ENCODE measurements around the gene ACSF3.
A peak's percentile ranks its signal among the peaks of the same experiment; 100 is the strongest.

ACSF3 gene

DNA sequence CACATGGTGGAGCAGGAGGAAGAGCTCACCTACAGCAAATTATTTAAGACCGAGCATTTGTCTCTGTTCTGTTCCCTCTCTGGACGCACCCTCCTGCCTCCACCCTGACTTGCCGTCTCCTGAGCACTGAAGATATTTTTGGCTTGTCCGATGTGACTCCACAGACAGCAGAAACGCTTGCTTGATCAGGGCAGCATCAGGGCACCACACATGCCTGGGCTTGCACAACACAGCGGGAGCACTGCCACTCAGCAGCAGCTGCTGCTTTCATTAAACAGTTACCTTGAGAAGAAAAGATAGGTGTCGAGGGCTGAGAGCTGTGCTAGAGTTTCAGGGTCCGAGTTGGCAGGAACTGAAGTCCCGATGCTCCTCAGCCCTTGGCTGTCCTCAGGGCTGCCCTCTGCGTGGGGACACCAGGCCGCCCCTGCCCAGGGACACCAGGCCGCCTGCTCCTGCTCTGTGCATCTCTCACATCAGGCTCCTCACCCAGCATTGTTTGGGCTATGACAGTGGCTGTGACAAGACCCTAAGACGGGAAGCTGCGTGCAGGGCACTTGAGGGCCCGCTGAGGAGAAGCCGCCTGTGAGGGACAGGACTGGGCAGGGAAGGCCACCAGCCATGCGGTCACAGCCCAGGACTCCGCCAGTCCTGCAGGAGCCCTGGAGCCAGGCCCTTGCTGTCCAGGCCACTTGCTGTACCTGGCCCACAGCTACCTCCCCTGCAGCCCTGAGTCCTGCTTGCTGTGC, 56.6 kb downstream of the ACSF3 start:
- TF ChIP-seq, protein P1, sequence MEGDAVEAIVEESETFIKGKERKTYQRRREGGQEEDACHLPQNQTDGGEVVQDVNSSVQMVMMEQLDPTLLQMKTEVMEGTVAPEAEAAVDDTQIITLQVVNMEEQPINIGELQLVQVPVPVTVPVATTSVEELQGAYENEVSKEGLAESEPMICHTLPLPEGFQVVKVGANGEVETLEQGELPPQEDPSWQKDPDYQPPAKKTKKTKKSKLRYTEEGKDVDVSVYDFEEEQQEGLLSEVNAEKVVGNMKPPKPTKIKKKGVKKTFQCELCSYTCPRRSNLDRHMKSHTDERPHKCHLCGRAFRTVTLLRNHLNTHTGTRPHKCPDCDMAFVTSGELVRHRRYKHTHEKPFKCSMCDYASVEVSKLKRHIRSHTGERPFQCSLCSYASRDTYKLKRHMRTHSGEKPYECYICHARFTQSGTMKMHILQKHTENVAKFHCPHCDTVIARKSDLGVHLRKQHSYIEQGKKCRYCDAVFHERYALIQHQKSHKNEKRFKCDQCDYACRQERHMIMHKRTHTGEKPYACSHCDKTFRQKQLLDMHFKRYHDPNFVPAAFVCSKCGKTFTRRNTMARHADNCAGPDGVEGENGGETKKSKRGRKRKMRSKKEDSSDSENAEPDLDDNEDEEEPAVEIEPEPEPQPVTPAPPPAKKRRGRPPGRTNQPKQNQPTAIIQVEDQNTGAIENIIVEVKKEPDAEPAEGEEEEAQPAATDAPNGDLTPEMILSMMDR (IDR thresholded peaks at IDR 0.05; ENCODE audit: control insufficient read depth, extremely low read depth, insufficient read depth), result no peak
- no peak for DNase-seq (ENCODE audit: low read depth)
- H3K4me3 ChIP-seq (ENCODE audit: low read depth, low read length), result no peak overlapping the region

DNA sequence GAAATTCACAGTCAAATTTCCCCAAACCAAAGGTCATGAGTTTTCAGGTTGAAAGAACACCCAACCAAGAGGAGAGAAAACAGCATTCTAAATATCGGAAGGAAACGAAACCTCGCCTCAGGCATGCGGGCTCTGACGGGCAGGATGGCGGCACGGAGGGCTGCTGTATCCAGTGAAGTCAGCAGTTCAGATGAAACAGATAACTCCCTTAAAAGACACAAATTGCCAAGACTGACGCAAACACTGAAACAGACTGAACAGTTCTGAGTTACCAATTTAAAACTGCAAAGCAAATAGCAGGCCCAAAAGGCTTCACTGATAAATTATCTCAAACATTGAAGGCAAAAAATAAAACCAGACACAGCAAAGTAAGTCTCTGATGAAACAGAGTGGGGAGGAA, 57.3 kb downstream of the ACSF3 start:
- no peak for DNase-seq (ENCODE audit: low read depth)
- no peak overlapping the region for H3K4me3 ChIP-seq (ENCODE audit: low read depth, low read length)
- TF ChIP-seq, protein P1 (IDR thresholded peaks at IDR 0.05; ENCODE audit: control insufficient read depth, extremely low read depth, insufficient read depth), result no peak

DNA sequence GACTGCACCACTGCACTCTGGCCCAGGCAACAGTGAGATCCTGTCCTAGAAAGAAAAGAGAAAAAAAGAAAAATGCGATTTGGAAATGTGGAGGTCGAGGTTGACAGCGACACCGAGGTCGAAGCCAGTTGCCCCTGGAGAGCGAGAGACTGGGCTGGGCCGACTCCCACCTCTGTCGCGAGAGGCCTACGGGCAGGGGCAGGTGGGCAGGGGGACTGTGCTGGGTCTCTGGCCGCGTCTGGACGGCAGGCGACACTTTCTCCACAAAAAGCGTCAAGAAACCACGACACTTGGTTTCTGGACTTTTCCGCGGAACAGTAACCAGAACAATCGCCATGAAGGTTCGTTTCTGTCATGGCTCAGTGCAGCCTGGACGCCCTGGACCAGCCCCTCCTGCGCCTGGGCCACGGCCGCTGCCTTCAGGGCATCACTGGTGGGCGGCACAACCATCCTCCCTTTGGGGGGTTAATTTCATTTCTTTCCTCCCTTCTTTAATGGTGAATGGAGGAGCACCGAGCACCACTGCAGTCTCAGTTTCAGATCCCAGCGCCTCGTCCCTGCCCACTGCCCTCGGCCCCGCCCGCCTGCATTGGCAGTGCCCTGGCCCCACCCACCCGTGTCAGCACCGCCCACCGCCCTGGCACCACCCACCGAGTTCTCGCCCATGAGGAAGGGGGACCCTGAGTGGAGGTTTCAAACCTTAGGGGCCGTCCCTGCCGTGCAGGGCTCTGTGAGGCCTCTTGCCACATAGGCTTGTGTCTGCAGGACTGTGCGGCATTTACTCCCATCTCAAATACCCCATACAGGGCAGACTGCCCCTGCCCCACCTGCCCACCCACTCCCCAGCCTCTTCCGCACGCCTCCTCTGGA, 59.4 kb downstream of the ACSF3 start:
- DNase-seq (ENCODE audit: low read depth), result no peak
- H3K4me3 ChIP-seq (ENCODE audit: low read depth, low read length), result no peak overlapping the region
- TF ChIP-seq, protein P1 (IDR thresholded peaks at IDR 0.05; ENCODE audit: control insufficient read depth, extremely low read depth, insufficient read depth), result no peak

DNA sequence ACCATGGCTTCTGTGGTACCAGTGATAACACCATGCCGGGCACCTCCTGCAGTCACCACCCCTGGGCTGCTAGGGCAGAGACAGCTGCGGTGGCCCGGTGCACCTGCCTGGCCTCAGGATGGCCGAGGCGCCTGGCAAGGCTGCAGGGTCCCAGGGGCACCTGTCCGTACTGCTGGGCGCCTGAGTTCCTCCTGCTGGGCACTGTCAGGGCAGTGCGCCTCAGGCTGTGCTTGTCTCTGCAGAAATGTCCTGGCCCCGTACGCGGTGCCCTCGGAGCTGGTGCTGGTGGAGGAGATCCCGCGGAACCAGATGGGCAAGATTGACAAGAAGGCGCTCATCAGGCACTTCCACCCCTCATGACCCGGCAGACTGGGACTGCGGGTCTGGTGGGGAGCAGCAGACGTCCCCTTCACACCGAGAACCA, 60.2 kb downstream of the ACSF3 start:
- H3K4me3 ChIP-seq (ENCODE audit: low read depth, low read length), result no peak overlapping the region
- peak; percentile 77 for DNase-seq (ENCODE audit: low read depth)
- TF ChIP-seq, protein P1 (IDR thresholded peaks at IDR 0.05; ENCODE audit: control insufficient read depth, extremely low read depth, insufficient read depth), result peak; percentile 17; the same call in 1 of the 2 replicates

DNA sequence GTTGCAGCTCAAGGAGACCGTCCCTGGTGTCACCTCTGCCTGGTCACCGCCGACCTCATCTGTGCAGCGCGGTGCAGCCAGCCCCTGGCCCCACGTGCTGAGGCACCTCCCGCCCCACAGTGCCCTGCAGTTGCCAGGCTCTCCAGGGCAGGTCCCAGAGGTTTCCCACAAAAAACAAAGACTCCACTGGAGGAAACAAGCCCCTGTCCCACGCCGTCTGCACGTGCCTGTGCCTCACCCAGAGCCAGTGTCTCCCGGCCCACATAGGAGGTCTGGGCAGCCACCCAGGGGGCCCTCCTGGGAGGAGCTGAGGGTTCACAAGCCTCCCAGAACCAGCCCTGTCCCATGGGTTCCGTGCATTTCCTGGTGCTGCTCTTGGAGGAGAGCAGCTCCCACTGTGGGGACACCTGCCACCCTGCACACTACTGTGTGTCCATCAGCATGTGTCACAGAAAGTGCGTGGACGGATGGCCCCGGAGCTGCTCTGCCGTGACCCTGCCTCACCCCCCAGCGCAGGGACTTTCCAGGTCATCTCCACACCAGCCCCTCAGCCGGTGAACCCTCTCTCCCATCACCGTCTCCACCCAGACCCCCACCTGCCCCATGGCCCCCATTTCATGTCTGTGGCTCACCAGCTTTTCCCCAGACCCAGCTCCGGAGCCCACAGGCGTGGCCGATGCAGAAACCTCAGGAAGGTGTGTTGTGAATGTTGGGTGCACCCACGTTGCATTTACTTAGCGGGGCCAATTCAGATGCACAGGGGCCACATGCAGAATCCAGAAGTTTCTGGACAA, 60.9 kb downstream of the ACSF3 start:
- DNase-seq (ENCODE audit: low read depth), result no peak
- H3K4me3 ChIP-seq (ENCODE audit: low read depth, low read length), result no peak overlapping the region

DNA sequence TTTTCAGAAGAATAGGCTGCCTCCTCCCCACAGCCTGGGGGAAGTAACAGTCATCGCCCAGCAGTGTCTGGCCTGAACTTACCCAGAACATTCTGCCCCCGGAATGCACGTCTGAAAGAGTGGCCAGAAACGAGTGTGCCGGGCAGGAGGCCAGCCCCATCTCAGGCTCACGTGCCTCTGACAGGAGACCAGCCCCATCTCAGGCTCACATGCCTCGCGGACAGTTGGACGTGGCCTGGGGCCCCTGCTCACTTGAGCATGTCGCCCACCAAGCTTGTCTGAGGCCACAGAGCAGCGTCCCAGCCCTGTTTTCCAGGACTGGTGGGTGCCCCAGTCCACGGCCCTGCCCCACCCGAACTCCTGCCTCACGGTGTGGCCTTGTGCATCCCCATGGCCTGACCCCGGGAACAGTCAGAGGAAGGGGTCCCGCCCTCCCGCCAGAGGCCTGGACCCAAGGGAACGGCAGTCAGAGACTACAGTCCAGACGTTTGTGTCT, 61.6 kb downstream of the ACSF3 start:
- TF ChIP-seq, protein P1 (IDR thresholded peaks at IDR 0.05; ENCODE audit: control insufficient read depth, extremely low read depth, insufficient read depth), result no peak
- DNase-seq (ENCODE audit: low read depth), result no peak
- H3K4me3 ChIP-seq (ENCODE audit: low read depth, low read length), result no peak overlapping the region

More for the DNA sequence above, 60.9 kb downstream of the ACSF3 start:
- TF ChIP-seq, protein P1 (IDR thresholded peaks at IDR 0.05; ENCODE audit: control insufficient read depth, extremely low read depth, insufficient read depth), result no peak
